SK-N-MC (cell line): ENCODE data around the gene ZNF93.

Experiments
- EZH2 ChIP-seq: fragments of 200-600 bp; sonication (generic); IDR thresholded peaks from one replicate; pipeline ENCODE4 v1.6.1; 2017; ENCODE audit warnings: antibody characterized with exemption
- POLR2AphosphoS5 ChIP-seq: IDR thresholded peaks from 2 replicates; pipeline ENCODE4 v1.6.1; 2012; ENCODE audit warnings: mild to moderate bottlenecking, low read depth, low read length, borderline replicate concordance

DNA sequence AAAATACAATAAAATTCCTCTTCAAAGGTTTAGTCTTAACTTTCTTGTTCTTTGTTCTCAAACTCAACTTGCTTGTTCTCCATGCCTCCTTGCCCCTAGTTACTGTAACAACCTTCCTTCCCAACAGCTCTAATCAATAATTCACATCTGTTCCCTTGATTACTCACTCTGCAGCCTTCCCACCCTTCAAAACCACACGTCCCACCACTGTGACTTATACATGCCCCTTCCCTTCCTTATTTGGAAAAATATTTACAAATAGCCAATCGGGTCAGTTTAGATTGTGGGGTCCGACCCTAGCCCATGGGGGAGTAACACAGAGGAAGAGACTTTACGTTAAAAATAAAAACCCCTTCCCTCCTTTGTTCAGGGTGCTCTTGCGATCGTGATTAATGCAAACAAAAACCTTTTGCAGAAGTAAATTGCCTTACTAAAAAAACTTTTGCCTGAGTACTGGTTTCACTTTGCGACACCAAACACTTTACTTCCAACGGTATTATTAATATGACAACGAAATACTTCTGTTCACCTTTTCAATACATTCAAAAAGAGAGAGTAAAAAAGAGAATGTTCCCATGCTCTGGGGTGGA is 512 bp upstream of the ZNF93 start:
- no peak for TF ChIP-seq EZH2
- TF ChIP-seq POLR2AphosphoS5, result no peak
